ENCODE results near the gene METTL16.

METTL16 gene

DNA sequence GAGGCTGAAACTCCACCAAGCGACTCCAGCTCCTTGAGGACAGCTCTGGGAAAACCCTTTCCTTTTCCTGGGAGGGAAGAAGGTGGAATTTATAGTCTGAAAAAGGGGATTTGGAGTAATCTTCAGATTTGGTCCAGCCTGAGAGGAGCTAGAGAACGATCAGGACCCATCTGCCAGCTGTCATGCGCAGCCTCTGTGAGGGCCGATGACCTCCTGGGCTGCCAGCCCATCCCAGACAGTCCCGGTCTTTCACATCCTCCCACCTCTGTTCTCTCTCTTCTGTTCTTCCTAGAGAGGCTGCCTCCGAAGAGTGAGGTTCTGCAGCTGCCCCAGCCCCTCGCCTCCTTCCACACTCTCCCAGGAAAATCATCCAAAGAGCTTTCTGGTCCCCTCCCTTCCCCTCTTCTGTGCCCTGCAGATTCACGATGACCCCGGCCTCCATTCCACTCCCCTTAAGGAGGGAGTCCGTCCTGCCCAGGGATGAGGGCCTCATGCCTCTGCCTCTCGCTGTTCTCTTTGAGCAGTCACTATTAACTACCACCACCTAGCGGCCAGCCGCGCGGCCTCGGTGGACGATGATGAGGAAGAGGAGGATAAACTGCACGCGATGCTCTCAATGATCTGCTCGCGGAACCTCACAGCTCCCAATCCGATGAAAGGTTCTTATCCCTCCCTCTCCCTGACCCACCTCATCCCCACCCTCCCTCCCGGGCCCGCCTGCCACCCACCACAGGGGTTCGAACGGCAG is 144.8 kb downstream of the METTL16 start:
- Mint-ChIP-seq H3K27ac (peak overlapping the region; percentile 70 to 75 (median 71)), H3K4me3 (peak overlapping the region in 1 of 3 experiments; percentile 49), H3K4me1 (peaks cover 29% of the 10 kb centered on the region), H3K27me3 (ENCODE audit: low read depth) (no peaks in the 10 kb centered on the region), H3K9me3 (no peaks in the 10 kb centered on the region), H3K36me3 (ENCODE audit: low read depth) (peaks cover 7% of the 10 kb centered on the region)
- TF ChIP-seq CTCF (IDR thresholded peaks at IDR 0.05; ENCODE audit: unreplicated experiment in 3 of 3): peak; percentile 44 to 49 (median 45)

Measured in nephron (organoid).